ENCODE results near the gene DIPK1C.

The DIPK1C gene

GRCh38 chr18:74390900-74391299 lies 66.2 kb downstream of the DIPK1C start:
- TF ChIP-seq SPI1 (IDR thresholded peaks at IDR 0.05; ENCODE audit: low read depth, low read length) (no peak), POLR2A (IDR thresholded peaks at IDR 0.05; ENCODE audit: low read depth, low read length) (no peak), TAF1 (IDR thresholded peaks at IDR 0.05; ENCODE audit: low read depth, low read length) (no peak), PAX5 (IDR thresholded peaks at IDR 0.05; ENCODE audit: insufficient read depth, low read length, severe bottlenecking) (no peak), POU2F2 (IDR thresholded peaks at IDR 0.05; ENCODE audit: low read depth, low read length) (no peak), POLR2AphosphoS5 (IDR thresholded peaks at IDR 0.05; ENCODE audit: low read depth, low read length) (no peak)
- DNase-seq (ENCODE audit: insufficient read length, low spot score) (no peak), FAIRE-seq (no peak)

GRCh38 chr18:74389991-74390390 lies 67.1 kb downstream of the DIPK1C start:
- FAIRE-seq: no peak
- TF ChIP-seq POU2F2 (IDR thresholded peaks at IDR 0.05; ENCODE audit: low read depth, low read length) (no peak), SPI1 (IDR thresholded peaks at IDR 0.05; ENCODE audit: low read depth, low read length) (no peak), PAX5 (IDR thresholded peaks at IDR 0.05; ENCODE audit: insufficient read depth, low read length, severe bottlenecking) (no peak)
- no peak for DNase-seq (ENCODE audit: insufficient read length, low spot score)

DNA sequence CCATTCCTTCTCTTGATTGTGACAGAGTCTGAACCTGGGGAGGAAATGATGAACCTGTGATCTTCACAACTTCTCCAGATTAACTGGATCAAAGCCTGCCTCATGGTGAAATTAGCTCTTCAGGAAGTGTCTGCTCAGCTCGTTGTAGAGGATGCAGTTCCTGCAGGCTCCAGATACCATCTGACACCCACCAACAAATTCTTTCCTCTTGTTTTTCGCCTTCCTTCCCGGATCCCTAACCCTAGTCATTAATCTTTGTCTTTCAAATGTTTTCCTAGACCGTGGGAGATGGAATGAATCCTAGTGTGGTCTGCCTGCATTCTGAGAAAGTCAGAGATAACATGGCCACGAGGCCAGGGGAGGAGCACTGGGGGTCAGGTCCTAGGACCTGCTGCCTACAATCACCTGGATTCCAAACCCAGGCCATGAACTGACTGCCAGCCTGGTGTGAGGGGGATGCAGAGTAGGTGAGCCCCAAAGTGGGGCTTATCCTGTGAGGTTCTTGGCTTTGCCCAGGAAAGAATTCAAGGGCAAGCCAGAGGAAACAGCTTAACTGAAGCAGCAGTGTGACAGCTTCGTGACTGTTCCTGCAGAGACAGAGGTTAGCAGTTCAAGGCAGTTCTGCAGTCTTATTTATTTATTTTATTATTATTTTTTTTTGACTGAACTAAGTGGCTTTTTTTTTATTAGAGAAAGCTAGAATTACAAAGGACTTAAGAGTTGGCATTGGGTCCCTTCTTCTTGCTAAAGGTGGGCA lies 67.8 kb downstream of the DIPK1C start:
- TF ChIP-seq TAF1 (IDR thresholded peaks at IDR 0.05; ENCODE audit: low read depth, low read length) (no peak), POLR2AphosphoS5 (IDR thresholded peaks at IDR 0.05; ENCODE audit: low read depth, low read length) (no peak), PAX5 (IDR thresholded peaks at IDR 0.05; ENCODE audit: insufficient read depth, low read length, severe bottlenecking) (no peak), POU2F2 (IDR thresholded peaks at IDR 0.05; ENCODE audit: low read depth, low read length) (no peak), SPI1 (IDR thresholded peaks at IDR 0.05; ENCODE audit: low read depth, low read length) (no peak), POLR2A (IDR thresholded peaks at IDR 0.05; ENCODE audit: low read depth, low read length) (no peak)
- no peak for DNase-seq (ENCODE audit: insufficient read length, low spot score)
- no peak for FAIRE-seq

GRCh38 chr18:74388227-74388626 lies 68.9 kb downstream of the DIPK1C start:
- TF ChIP-seq TAF1 (IDR thresholded peaks at IDR 0.05; ENCODE audit: low read depth, low read length) (no peak), POLR2AphosphoS5 (IDR thresholded peaks at IDR 0.05; ENCODE audit: low read depth, low read length) (no peak), PAX5 (IDR thresholded peaks at IDR 0.05; ENCODE audit: insufficient read depth, low read length, severe bottlenecking) (no peak), POLR2A (IDR thresholded peaks at IDR 0.05; ENCODE audit: low read depth, low read length) (no peak), SPI1 (IDR thresholded peaks at IDR 0.05; ENCODE audit: low read depth, low read length) (no peak), POU2F2 (IDR thresholded peaks at IDR 0.05; ENCODE audit: low read depth, low read length) (no peak)
- FAIRE-seq (no peak), DNase-seq (ENCODE audit: insufficient read length, low spot score) (no peak)

DNA sequence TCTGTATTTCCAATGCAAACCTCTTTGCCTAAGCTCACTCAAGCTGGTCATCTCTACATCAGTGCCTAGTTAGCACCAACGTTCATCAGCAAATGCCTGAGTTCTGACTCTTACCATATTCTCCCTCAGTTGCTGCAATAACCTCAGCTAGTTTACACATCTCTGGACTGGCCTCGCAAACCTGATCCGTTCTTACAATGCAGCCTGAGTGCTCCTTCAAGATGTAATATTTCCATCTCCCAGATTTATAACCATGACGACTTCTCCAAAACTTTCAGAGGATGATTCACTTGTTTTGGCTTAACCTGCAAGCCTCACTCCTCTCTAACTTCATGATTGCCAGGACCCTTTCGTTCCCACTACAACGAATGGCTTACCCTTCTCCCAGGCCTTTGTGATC lies 69.7 kb downstream of the DIPK1C start:
- DNase-seq (ENCODE audit: insufficient read length, low spot score) (no peak), FAIRE-seq (no peak)
- TF ChIP-seq POU2F2 (IDR thresholded peaks at IDR 0.05; ENCODE audit: low read depth, low read length): no peak
- TF ChIP-seq PAX5 (IDR thresholded peaks at IDR 0.05; ENCODE audit: insufficient read depth, low read length, severe bottlenecking): no peak
- no peak for TF ChIP-seq TAF1 (IDR thresholded peaks at IDR 0.05; ENCODE audit: low read depth, low read length)
- TF ChIP-seq SPI1 (IDR thresholded peaks at IDR 0.05; ENCODE audit: low read depth, low read length): no peak
- no peak for TF ChIP-seq POLR2A (IDR thresholded peaks at IDR 0.05; ENCODE audit: low read depth, low read length)
- TF ChIP-seq POLR2AphosphoS5 (IDR thresholded peaks at IDR 0.05; ENCODE audit: low read depth, low read length): no peak

All from GM12891 (cell line).